Thoracic aorta endothelial cell (primary cell): ENCODE data around the gene LRTM2. TPM values are rescaled to one million over a fixed set of nuclear protein-coding genes. Genes with fewer than 3 reads are reported as not detected.

Source experiments
- total RNA-seq: library from RNA; depleted of rRNA; stranded (reverse); fragments of >200 nt; gene quantifications from 2 replicates; pipeline ENCODE4 v1.2.3, GENCODE V29; 2012

Gene LRTM2
- total RNA-seq = not detected in 2 replicates

GRCh38 chr12:1820191-1820895 lies at the start of gene LRTM2:
Gene LRTM2 (plus strand): TSS chr12:1820565. CDS start chr12:1828149, 7,584 bp downstream.

Other genes with a start within 250 kb of the LRTM2 start
- 7.7 and 9.4 TPM in 2 replicates for gene FBXL14, start 226.0 kb upstream of the LRTM2 start, total RNA-seq
- 0.07 and 0.53 TPM in 2 replicates for gene WNT5B, start 191.3 kb upstream of the LRTM2 start, total RNA-seq
- 45.5 and 63.9 TPM in 2 replicates for gene ADIPOR2, start 129.5 kb upstream of the LRTM2 start, total RNA-seq
- gene CACNA2D4, start 98.1 kb downstream of the LRTM2 start, total RNA-seq = 0.13 and 0.43 TPM in 2 replicates
- 12.8 and 14.7 TPM in 2 replicates for gene DCP1B, start 183.9 kb downstream of the LRTM2 start, total RNA-seq
- gene CACNA1C, start 232.4 kb downstream of the LRTM2 start, total RNA-seq = not detected in 2 replicates